Measurements from ENCODE around the gene RSPH10B2.
"Not testable (repeated sequence)": the region's sequence is repeated elsewhere in the genome, so short reads cannot be mapped to it uniquely, and the experiment has no call there.

Gene RSPH10B2

GRCh38 chr7:6842278-6842921, 88.5 kb downstream of the RSPH10B2 start:
- not testable (repeated sequence) for DNase-seq (ENCODE audit: low read depth in 3 of 3)

- DNase-seq (ENCODE audit: low read depth in 3 of 3) = not testable (repeated sequence)
Measured at GRCh38 chr7:6843092-6843491, 89.2 kb downstream of the RSPH10B2 start.

- not testable (repeated sequence) for DNase-seq (ENCODE audit: low read depth in 3 of 3)
Measured at GRCh38 chr7:6843654-6844053, 89.8 kb downstream of the RSPH10B2 start.

GRCh38 chr7:6845971-6846449, 92.1 kb downstream of the RSPH10B2 start:
- not testable (repeated sequence) for DNase-seq (ENCODE audit: low read depth in 3 of 3)

GRCh38 chr7:6847751-6848150, 93.8 kb downstream of the RSPH10B2 start:
- not testable (repeated sequence) for DNase-seq (ENCODE audit: low read depth in 3 of 3)
